HG03460 (cell line): Measurements from ENCODE around the gene SS18.
"Not testable (repeated sequence)": the region's sequence is repeated elsewhere in the genome, so short reads cannot be mapped to it uniquely, and the experiment has no call there.

Experiments used
- ATAC-seq: cut with Tn5 transposase; IDR thresholded peaks from one replicate; pipeline ENCODE4 v1.9.1; 2021; ENCODE audit not compliant: unreplicated experiment

The SS18 gene

GRCh38 chr18:26090130-26091046, at the start of gene SS18:
SS18 (minus strand) TSS chr18:26090613; CDS start chr18:26090569, 44 bp downstream.
- ATAC-seq = peak; percentile 80

GRCh38 chr18:26135548-26135947, 45.1 kb upstream of the SS18 start:
- no peak for ATAC-seq

GRCh38 chr18:26134107-26134506, 43.7 kb upstream of the SS18 start:
- ATAC-seq = no peak

GRCh38 chr18:26133652-26134051, 43.2 kb upstream of the SS18 start, which contains the start of gene PSMA8:
PSMA8 (plus strand) TSS chr18:26133869; CDS start chr18:26133966, 97 bp downstream.
- ATAC-seq = no peak

- ATAC-seq = not testable (repeated sequence)
Observed at GRCh38 chr18:26128192-26128591, 37.8 kb upstream of the SS18 start.

- no peak for ATAC-seq
Observed at GRCh38 chr18:26127786-26128185, 37.4 kb upstream of the SS18 start.

GRCh38 chr18:26121994-26122393, 31.6 kb upstream of the SS18 start:
- not testable (repeated sequence) for ATAC-seq

GRCh38 chr18:26121476-26121875, 31.1 kb upstream of the SS18 start:
- no peak for ATAC-seq

GRCh38 chr18:26119246-26119645, 28.8 kb upstream of the SS18 start:
- ATAC-seq = no peak

- no peak for ATAC-seq
Observed at GRCh38 chr18:26104035-26104434, 13.6 kb upstream of the SS18 start.

- no peak for ATAC-seq
Observed at GRCh38 chr18:26103579-26103978, 13.2 kb upstream of the SS18 start.

- no peak for ATAC-seq
Observed at GRCh38 chr18:26097563-26097962, 7.2 kb upstream of the SS18 start.

GRCh38 chr18:26096852-26097251, 6.4 kb upstream of the SS18 start:
- no peak for ATAC-seq

- peak; percentile 37 for ATAC-seq
Observed at GRCh38 chr18:26091047-26091630, 726 bp upstream of the SS18 start.

GRCh38 chr18:26089293-26090129, 902 bp downstream of the SS18 start:
- peak; percentile 1 for ATAC-seq

GRCh38 chr18:26088487-26088886, 1.9 kb downstream of the SS18 start:
- no peak for ATAC-seq

GRCh38 chr18:26086959-26087358, 3.5 kb downstream of the SS18 start:
- ATAC-seq = no peak

GRCh38 chr18:26085056-26085455, 5.4 kb downstream of the SS18 start:
- no peak for ATAC-seq

GRCh38 chr18:26083099-26083498, 7.3 kb downstream of the SS18 start:
- no peak for ATAC-seq

- no peak for ATAC-seq
Observed at GRCh38 chr18:26082475-26082874, 7.9 kb downstream of the SS18 start.

- ATAC-seq = no peak
Observed at GRCh38 chr18:26074246-26074645, 16.2 kb downstream of the SS18 start.
